B cell (primary cell): ENCODE results near the gene DND1. TPM values are rescaled to one million over a fixed set of nuclear protein-coding genes. Genes with fewer than 3 reads are reported as not detected.

Source experiments
- ATAC-seq: fragments of 200-7000 bp; cut with Tn5 transposase; one replicate; pipeline ENCODE4 v1.10.0; 2021; ENCODE audit warnings: low read depth, mild to moderate bottlenecking, moderate number of reproducible peaks, moderate library complexity
- CTCF ChIA-PET: fragments of 350-600 bp; sonication (Branson Sonifier 250); formaldehyde crosslinking; loops from one replicate; lab custom pipeline; 2021; ENCODE audit warnings: antibody characterized with exemption, inconsistent platforms; lab: Charles Lee
- POLR2A ChIA-PET: fragments of 350-600 bp; sonication (Branson Sonifier 250); formaldehyde crosslinking; loops from one replicate; lab custom pipeline; 2021; ENCODE audit warnings: antibody characterized with exemption; lab: Charles Lee
- DNase-seq: peaks from one replicate; pipeline ENCODE4 v3.0.0; 2013
- H2AFZ ChIP-seq: 2 replicates; pipeline ENCODE4 v1.6.1; 2012; ENCODE audit warnings: mild to moderate bottlenecking, low read depth, low read length; ENCODE audit not compliant: insufficient read depth, poor library complexity, severe bottlenecking
- H3K27ac ChIP-seq, 2 donors: 1 replicate in 1 of 2; 2 replicates in 1 of 2; pipeline ENCODE4 v1.5.1; 2012 to 2013; ENCODE audit warnings: low read length in 2 of 2, mild to moderate bottlenecking in 2 of 2, moderate library complexity in 1 of 2
- H3K27me3 ChIP-seq, 4 experiments: fragments of 200-600 bp in 1 of 4; sonication (generic) in 1 of 4; replicated peaks in 1 of 4; 1 replicate in 2 of 4; 2 replicates in 2 of 4; pipeline versions ENCODE4 v1.6.1 to v1.7.0; 2013 to 2016; ENCODE audit warnings: low read length in 3 of 4, mild to moderate bottlenecking in 2 of 4, mixed read lengths in 1 of 4, moderate library complexity in 1 of 4; ENCODE audit not compliant: insufficient read depth in 4 of 4, control insufficient read depth in 3 of 4; ENCODE audit errors: control extremely low read depth in 1 of 4
- H3K36me3 ChIP-seq, 2 experiments: replicated peaks in 1 of 2; 1 replicate in 1 of 2; 2 replicates in 1 of 2; pipeline versions ENCODE4 v1.6.1 to v1.7.1; 2013; ENCODE audit warnings: low read length in 1 of 2; ENCODE audit not compliant: insufficient read depth in 2 of 2, control insufficient read depth in 1 of 2; ENCODE audit errors: control extremely low read depth in 1 of 2, extremely low read depth in 1 of 2
- H3K4me1 ChIP-seq, 2 donors: fragments of 200-600 bp in 1 of 2; sonication (generic) in 1 of 2; 1 replicate in 1 of 2; 2 replicates in 1 of 2; pipeline versions ENCODE4 v1.5.1 to v1.6.1; 2013 to 2017; ENCODE audit warnings: low read length in 2 of 2; ENCODE audit not compliant: control insufficient read depth in 2 of 2, insufficient read depth in 2 of 2
- H3K4me2 ChIP-seq: replicated peaks from 2 replicates; pipeline ENCODE3; 2012; ENCODE audit warnings: mild to moderate bottlenecking, low read depth, low read length; ENCODE audit not compliant: poor library complexity, severe bottlenecking
- H3K4me3 ChIP-seq, 5 experiments: fragments of 200-600 bp in 1 of 5; sonication (generic) in 1 of 5; 1 replicate in 3 of 5; 2 replicates in 2 of 5; pipeline versions ENCODE4 v1.5.1 to v1.7.0; 2011 to 2016; ENCODE audit warnings: low read length in 4 of 5, mild to moderate bottlenecking in 4 of 5, low read depth in 2 of 5, control low read depth in 1 of 5, moderate library complexity in 1 of 5; ENCODE audit not compliant: insufficient read depth in 1 of 5; ENCODE audit errors: control extremely low read depth in 1 of 5, extremely low read depth in 1 of 5
- H3K79me2 ChIP-seq: fragments of 200-600 bp; sonication (generic); one replicate; pipeline ENCODE4 v1.6.0; 2016; ENCODE audit warnings: low read length; ENCODE audit not compliant: control insufficient read depth, insufficient read depth
- H3K9ac ChIP-seq: fragments of 200-600 bp; sonication (generic); 2 replicates; pipeline ENCODE4 v1.6.1; 2017; ENCODE audit warnings: mild to moderate bottlenecking, low read length, moderate library complexity
- H3K9me3 ChIP-seq, 3 donors: one replicate each; pipeline versions ENCODE4 v1.6.1 to v1.7.1; 2013; ENCODE audit warnings: low read length in 2 of 3; ENCODE audit not compliant: control insufficient read depth in 2 of 3, insufficient read depth in 1 of 3; ENCODE audit errors: control extremely low read depth in 1 of 3
- H4K20me1 ChIP-seq: 2 replicates; pipeline ENCODE4 v1.6.0; 2012; ENCODE audit warnings: mild to moderate bottlenecking, low read length; ENCODE audit not compliant: insufficient read depth, control insufficient read depth, poor library complexity, severe bottlenecking
- H3K27ac Mint-ChIP-seq: one replicate; pipeline ENCODE4 v1.8.0; 2021; ENCODE audit warnings: mixed read lengths
- H3K27me3 Mint-ChIP-seq: one replicate; pipeline ENCODE4 v1.8.0; 2021; ENCODE audit warnings: mixed read lengths
- H3K4me1 Mint-ChIP-seq: one replicate; pipeline ENCODE4 v1.8.0; 2021; ENCODE audit warnings: mixed read lengths
- H3K4me3 Mint-ChIP-seq: one replicate; pipeline ENCODE4 v1.8.0; 2021; ENCODE audit warnings: mixed read lengths
- H3K9me3 Mint-ChIP-seq: one replicate; pipeline ENCODE4 v1.8.0; 2022; ENCODE audit warnings: mixed read lengths; ENCODE audit not compliant: insufficient read depth
- CTCF ChIP-seq: fragments of 200-600 bp; IDR thresholded peaks from one replicate; pipeline ENCODE4 v1.8.0; 2022; ENCODE audit warnings: antibody characterized with exemption, mild to moderate bottlenecking
- EZH2 ChIP-seq: IDR thresholded peaks from 2 replicates; pipeline ENCODE4 v1.6.1; 2012; ENCODE audit warnings: borderline replicate concordance, low read depth, mild to moderate bottlenecking, moderate library complexity, low read length; ENCODE audit not compliant: insufficient read depth, poor library complexity, severe bottlenecking
- WGBS: methylation state at CpG from one replicate; pipeline ENCODE4 v1.1.5; 2013; ENCODE audit warnings: missing lambda C conversion rate; ENCODE audit not compliant: insufficient coverage; 5-methylcytosine and 5-hydroxymethylcytosine counted together
- intact Hi-C: fragments of 100-400 bp; cut with micrococcal nuclease; formaldehyde crosslinking; loops from one replicate; pipeline ENCODE4 v1.10.0; 2022
- polyA plus RNA-seq: library from polyadenylated mRNA; depleted of rRNA; stranded (reverse); fragments of >200 nt; gene quantifications from 2 replicates; pipeline ENCODE4 v1.2.3, GENCODE V29; 2012
- total RNA-seq, 2 donors: library from RNA; stranded (reverse); fragments of 120-200 nt in 1 of 2; gene quantifications; 1 replicate in 1 of 2; 2 replicates in 1 of 2; pipeline versions ENCODE4 v1.2.3 to v1.2.4, GENCODE V29; 2013 to 2022

Gene DND1
- total and polyA plus RNA-seq, 2 donors (not counting 1 experiment from before 2014, with no cell fraction given) = 3.0 to 3.6 TPM

GRCh38 chr5:140630292-140631035 is 42.9 kb downstream of the DND1 start:
- Mint-ChIP-seq H3K27me3 (peaks cover 22% of the 10 kb centered on the region), H3K9me3 (peaks cover 3% of the 10 kb centered on the region), H3K27ac (no peak overlapping the region), H3K4me3 (no peak overlapping the region), H3K4me1 (peaks cover 21% of the 10 kb centered on the region)
- TF ChIP-seq CTCF (no peak), EZH2 (no peak)
- no peak for ATAC-seq
- Histone ChIP-seq H3K27ac (no peak overlapping the region), H3K4me2 (no peak overlapping the region), H3K79me2 (no peaks in the 10 kb centered on the region), H3K27me3 (peaks cover 0 to 37% (median 14%) of the 10 kb centered on the region in 4 experiments), H3K9me3 (peaks cover 0 to 13% (median 8%) of the 10 kb centered on the region in 3 donors), H4K20me1 (no peaks in the 10 kb centered on the region), H2AFZ (no peak overlapping the region), H3K4me3 (peak overlapping the region in 1 of 5 experiments; percentile 38), H3K9ac (no peak overlapping the region), H3K36me3 (no peaks in the 10 kb centered on the region), H3K4me1 (peaks cover 16 to 19% of the 10 kb centered on the region in 2 donors)
- intact Hi-C loops = no loop called here
- WGBS = 80% methylated on average over 1 of the region's 2 CpGs
- CTCF ChIA-PET = no interaction called here
- DNase-seq = no peak
- POLR2A ChIA-PET = interaction anchor here (0.8 kb wide), 1 partner anchor 17 kb away, joined by 3 read pairs; the partner anchor contains the start of genes IK and NDUFA2

DNA sequence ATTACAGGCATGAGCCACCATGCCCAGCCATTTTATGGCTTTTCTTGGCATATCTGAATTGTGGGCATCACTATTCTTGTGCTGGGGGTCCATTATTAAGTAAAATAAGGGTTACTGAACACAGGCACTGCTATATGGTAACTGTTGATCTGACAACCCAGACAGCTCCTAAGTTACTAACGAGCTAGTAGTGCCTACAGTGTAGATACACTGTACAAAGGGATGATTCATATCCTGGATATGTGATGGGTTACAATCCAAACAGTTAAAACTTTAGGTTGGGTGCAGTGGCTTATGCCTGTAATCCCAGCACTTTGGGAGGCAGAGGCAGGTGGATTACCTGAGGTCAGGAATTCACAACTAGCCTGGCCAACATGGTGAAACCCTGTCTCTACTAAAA is 44.7 kb downstream of the DND1 start:
- Mint-ChIP-seq H3K4me1 (peaks cover 18% of the 10 kb centered on the region), H3K27me3 (peaks cover 19% of the 10 kb centered on the region), H3K27ac (no peak overlapping the region), H3K9me3 (peaks cover 3% of the 10 kb centered on the region), H3K4me3 (no peak overlapping the region)
- POLR2A ChIA-PET = no interaction called here
- WGBS = 71% methylated on average over 1 of the region's 1 CpG
- peaks cover 0 to 13% (median 8%) of the 10 kb centered on the region in 3 donors for H3K9me3 ChIP-seq
- ATAC-seq (no peak), DNase-seq (no peak)
- no peak overlapping the region for H2AFZ ChIP-seq
- TF ChIP-seq CTCF (no peak), EZH2 (no peak)
- CTCF ChIA-PET = no interaction called here
- H3K9ac ChIP-seq = no peak overlapping the region
- H3K4me1 ChIP-seq = peaks cover 16 to 19% of the 10 kb centered on the region in 2 donors
- H3K27ac ChIP-seq = no peak overlapping the region
- intact Hi-C loops = no loop called here
- H3K4me2 ChIP-seq = no peak overlapping the region
- no peak overlapping the region for H3K4me3 ChIP-seq
- no peaks in the 10 kb centered on the region for H3K36me3 ChIP-seq
- no peaks in the 10 kb centered on the region for H4K20me1 ChIP-seq
- H3K79me2 ChIP-seq = no peaks in the 10 kb centered on the region
- H3K27me3 ChIP-seq = peaks cover 0 to 37% (median 14%) of the 10 kb centered on the region in 4 experiments
